ENCODE measurements around the gene DLEC1.
"Not testable (repeated sequence)": the region's sequence is repeated elsewhere in the genome, so short reads cannot be mapped to it uniquely, and the experiment has no call there.

GRCh38 chr3:38053286-38053685, 14.3 kb downstream of the DLEC1 start:
- TF ChIP-seq, protein P1, sequence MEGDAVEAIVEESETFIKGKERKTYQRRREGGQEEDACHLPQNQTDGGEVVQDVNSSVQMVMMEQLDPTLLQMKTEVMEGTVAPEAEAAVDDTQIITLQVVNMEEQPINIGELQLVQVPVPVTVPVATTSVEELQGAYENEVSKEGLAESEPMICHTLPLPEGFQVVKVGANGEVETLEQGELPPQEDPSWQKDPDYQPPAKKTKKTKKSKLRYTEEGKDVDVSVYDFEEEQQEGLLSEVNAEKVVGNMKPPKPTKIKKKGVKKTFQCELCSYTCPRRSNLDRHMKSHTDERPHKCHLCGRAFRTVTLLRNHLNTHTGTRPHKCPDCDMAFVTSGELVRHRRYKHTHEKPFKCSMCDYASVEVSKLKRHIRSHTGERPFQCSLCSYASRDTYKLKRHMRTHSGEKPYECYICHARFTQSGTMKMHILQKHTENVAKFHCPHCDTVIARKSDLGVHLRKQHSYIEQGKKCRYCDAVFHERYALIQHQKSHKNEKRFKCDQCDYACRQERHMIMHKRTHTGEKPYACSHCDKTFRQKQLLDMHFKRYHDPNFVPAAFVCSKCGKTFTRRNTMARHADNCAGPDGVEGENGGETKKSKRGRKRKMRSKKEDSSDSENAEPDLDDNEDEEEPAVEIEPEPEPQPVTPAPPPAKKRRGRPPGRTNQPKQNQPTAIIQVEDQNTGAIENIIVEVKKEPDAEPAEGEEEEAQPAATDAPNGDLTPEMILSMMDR (IDR thresholded peaks at IDR 0.05): not testable (repeated sequence)
- TF ChIP-seq EP300 (IDR thresholded peaks at IDR 0.05): not testable (repeated sequence)

All from tibial nerve (tissue), 4 donors.